Vagina (tissue), 2 donors: ENCODE measurements around the gene HS6ST3. TPM values are rescaled to one million over a fixed set of nuclear protein-coding genes. Genes with fewer than 3 reads are reported as not detected.

Experiments
- DNase-seq, 2 donors: peaks; one replicate each; pipeline ENCODE4 v3.0.0-alpha.2; 2017; ENCODE audit errors: extremely low spot score in 2 of 2
- H3K27ac ChIP-seq: fragments of 200-600 bp; sonication (generic); one replicate; pipeline ENCODE4 v1.5.1; 2019
- H3K27me3 ChIP-seq: fragments of 200-600 bp; sonication (generic); one replicate; pipeline ENCODE4 v1.5.1; 2019
- H3K36me3 ChIP-seq, 2 donors: fragments of 200-600 bp; sonication (generic); one replicate each; pipeline ENCODE4 v1.5.1; 2017 to 2019
- H3K4me1 ChIP-seq: fragments of 200-600 bp; sonication (generic); one replicate; pipeline ENCODE4 v1.5.1; 2019
- H3K4me3 ChIP-seq, 2 donors: fragments of 200-600 bp; sonication (generic); 1 replicate in 1 of 2; 2 replicates in 1 of 2; pipeline ENCODE4 v1.5.1; 2016 to 2019
- H3K9me3 ChIP-seq: fragments of 200-600 bp; sonication (generic); one replicate; pipeline ENCODE4 v1.5.1; 2019
- POLR2A ChIP-seq, 2 donors: fragments of 450-650 bp; IDR thresholded peaks; one replicate each; pipeline ENCODE4 v1.6.1; 2017; ENCODE audit warnings: antibody characterized with exemption in 2 of 2, mild to moderate bottlenecking in 2 of 2, moderate library complexity in 2 of 2
- POLR2AphosphoS5 ChIP-seq, 2 donors: sonication (generic); formaldehyde crosslinking; IDR thresholded peaks; one replicate each; pipeline ENCODE4 v1.9.0; 2017; ENCODE audit warnings: antibody characterized with exemption in 2 of 2, mild to moderate bottlenecking in 2 of 2, low read depth in 1 of 2; ENCODE audit not compliant: insufficient read depth in 1 of 2
- intact Hi-C: fragments of 100-400 bp; cut with DNase I; formaldehyde crosslinking; loops from one replicate; pipeline ENCODE4 v1.15.1; 2023
- total RNA-seq: library from RNA; depleted of rRNA; stranded (reverse); fragments of >200 nt; gene quantifications from one replicate; pipeline ENCODE4 v1.2.3, GENCODE V29; 2016
- TF ChIP-seq, protein P1 (sequence below), 3 experiments: fragments of 450-650 bp in 2 of 3; fragments of 200-600 bp in 1 of 3; sonication (generic) in 1 of 3; IDR thresholded peaks; one replicate each; pipeline ENCODE4 v1.5.1; 2017 to 2019; ENCODE audit warnings: antibody characterized with exemption in 3 of 3, mild to moderate bottlenecking in 2 of 3, moderate library complexity in 2 of 3

HS6ST3 gene
- total RNA-seq, 1 donor from 2014 or later = 0.49 TPM

DNA sequence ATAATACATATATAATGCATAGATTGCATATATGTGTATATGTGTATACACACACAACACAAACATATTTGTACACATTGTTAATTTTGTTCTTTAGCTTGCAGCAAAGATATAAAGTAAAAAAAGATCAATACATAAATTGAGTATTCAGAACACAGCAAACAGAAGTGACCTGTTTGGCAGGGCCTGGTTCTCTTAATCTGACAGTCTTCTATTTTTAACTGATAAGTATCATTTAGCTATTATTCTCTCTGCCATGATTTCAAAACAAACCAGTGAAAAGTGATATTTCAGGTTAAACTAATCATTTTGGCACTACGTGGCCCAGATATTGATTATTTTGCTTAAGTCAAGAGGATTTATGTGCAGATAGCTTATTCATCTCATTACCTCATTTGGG is 595.0 kb downstream of the HS6ST3 start:
- Histone ChIP-seq H3K27me3 (no peaks in the 10 kb centered on the region), H3K4me3 (no peak overlapping the region), H3K9me3 (no peaks in the 10 kb centered on the region), H3K27ac (no peak overlapping the region), H3K4me1 (no peaks in the 10 kb centered on the region), H3K36me3 (no peaks in the 10 kb centered on the region)
- no peak for DNase-seq
- intact Hi-C loops = no loop called here
- TF ChIP-seq POLR2A (IDR thresholded peaks at IDR 0.05) (no peak), POLR2AphosphoS5 (IDR thresholded peaks at IDR 0.05; ENCODE audit: insufficient read depth in 1 of 2, low read depth in 1 of 2) (no peak)
- TF ChIP-seq, protein P1, sequence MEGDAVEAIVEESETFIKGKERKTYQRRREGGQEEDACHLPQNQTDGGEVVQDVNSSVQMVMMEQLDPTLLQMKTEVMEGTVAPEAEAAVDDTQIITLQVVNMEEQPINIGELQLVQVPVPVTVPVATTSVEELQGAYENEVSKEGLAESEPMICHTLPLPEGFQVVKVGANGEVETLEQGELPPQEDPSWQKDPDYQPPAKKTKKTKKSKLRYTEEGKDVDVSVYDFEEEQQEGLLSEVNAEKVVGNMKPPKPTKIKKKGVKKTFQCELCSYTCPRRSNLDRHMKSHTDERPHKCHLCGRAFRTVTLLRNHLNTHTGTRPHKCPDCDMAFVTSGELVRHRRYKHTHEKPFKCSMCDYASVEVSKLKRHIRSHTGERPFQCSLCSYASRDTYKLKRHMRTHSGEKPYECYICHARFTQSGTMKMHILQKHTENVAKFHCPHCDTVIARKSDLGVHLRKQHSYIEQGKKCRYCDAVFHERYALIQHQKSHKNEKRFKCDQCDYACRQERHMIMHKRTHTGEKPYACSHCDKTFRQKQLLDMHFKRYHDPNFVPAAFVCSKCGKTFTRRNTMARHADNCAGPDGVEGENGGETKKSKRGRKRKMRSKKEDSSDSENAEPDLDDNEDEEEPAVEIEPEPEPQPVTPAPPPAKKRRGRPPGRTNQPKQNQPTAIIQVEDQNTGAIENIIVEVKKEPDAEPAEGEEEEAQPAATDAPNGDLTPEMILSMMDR (IDR thresholded peaks at IDR 0.05) = no peak

DNA sequence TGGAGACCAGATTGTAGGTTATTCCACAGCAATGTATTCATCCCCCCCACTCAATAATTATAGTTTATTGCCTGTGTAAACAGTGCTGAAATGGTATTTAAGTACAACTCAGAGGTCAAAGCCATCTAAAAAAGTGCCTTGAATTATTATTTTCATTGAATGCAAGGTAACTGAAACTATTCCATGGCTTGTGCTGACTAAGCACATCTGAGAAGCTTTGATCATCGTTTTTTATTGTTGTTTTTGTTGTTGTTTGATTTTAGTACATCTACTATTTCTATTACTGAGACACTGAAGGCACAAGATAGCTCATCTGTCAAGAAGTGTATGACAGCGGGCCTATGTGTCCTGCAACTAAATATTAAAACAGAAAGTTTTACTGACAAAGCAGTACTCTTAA is 596.4 kb downstream of the HS6ST3 start:
- intact Hi-C loops = no loop called here
- no peaks in the 10 kb centered on the region for H3K9me3 ChIP-seq

DNA sequence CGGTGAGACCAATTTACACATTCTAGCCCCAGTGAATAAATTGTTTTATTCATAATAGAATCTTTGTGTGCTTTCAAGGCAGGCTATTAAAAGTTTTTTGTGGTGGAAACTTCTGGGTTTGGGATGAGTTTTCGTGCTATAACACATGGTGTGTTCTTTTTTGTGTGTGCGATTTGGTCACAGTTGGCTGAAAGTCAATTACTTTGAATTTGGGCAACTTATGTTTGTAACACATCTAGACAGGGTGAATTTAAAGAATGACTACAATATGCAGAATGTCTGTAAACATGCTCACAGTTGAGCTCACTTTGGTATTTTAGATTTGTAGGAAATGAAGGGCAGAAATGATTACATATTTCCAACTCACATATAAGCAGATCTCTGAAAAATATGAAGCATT is 597.3 kb downstream of the HS6ST3 start:
- no peak for DNase-seq
- Histone ChIP-seq H3K4me1 (no peaks in the 10 kb centered on the region), H3K4me3 (no peak overlapping the region), H3K27ac (no peak overlapping the region), H3K36me3 (no peaks in the 10 kb centered on the region), H3K9me3 (no peaks in the 10 kb centered on the region), H3K27me3 (no peaks in the 10 kb centered on the region)
- intact Hi-C loops = no loop called here
- TF ChIP-seq POLR2A (IDR thresholded peaks at IDR 0.05) (no peak), POLR2AphosphoS5 (IDR thresholded peaks at IDR 0.05; ENCODE audit: insufficient read depth in 1 of 2, low read depth in 1 of 2) (no peak)
- TF ChIP-seq, protein P1 (IDR thresholded peaks at IDR 0.05) = no peak

More for the DNA sequence above, 596.4 kb downstream of the HS6ST3 start:
- H3K27ac ChIP-seq = no peak overlapping the region
- no peaks in the 10 kb centered on the region for H3K36me3 ChIP-seq
- no peaks in the 10 kb centered on the region for H3K4me1 ChIP-seq
- no peak for TF ChIP-seq POLR2A (IDR thresholded peaks at IDR 0.05)
- TF ChIP-seq, protein P1 (IDR thresholded peaks at IDR 0.05) = no peak
- no peak for TF ChIP-seq POLR2AphosphoS5 (IDR thresholded peaks at IDR 0.05; ENCODE audit: insufficient read depth in 1 of 2, low read depth in 1 of 2)
- no peak for DNase-seq
- no peak overlapping the region for H3K4me3 ChIP-seq
- H3K27me3 ChIP-seq = no peaks in the 10 kb centered on the region

DNA sequence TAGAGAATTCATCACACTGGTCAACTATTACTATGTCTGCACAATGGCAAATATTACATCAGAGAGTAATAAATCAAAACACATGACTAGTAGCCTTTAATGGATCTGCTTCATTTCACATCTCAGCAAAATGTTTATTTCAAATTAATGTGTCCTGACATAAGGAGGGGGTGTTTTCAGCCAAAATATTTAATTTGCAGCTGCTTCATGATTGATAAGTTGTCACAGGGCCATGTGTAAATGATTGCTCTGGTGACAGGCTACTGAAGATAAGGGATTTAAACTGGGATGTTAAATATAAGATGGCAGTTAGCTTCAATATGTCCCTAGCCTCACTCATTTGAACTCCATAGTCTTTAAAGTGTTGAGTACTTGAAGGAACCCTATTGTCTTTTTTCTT is 601.1 kb downstream of the HS6ST3 start:
- DNase-seq = no peak
- H3K27ac ChIP-seq = no peak overlapping the region
- no peaks in the 10 kb centered on the region for H3K27me3 ChIP-seq
- H3K4me1 ChIP-seq = no peaks in the 10 kb centered on the region
- TF ChIP-seq POLR2AphosphoS5 (IDR thresholded peaks at IDR 0.05; ENCODE audit: insufficient read depth in 1 of 2, low read depth in 1 of 2) (no peak), POLR2A (IDR thresholded peaks at IDR 0.05) (no peak)
- TF ChIP-seq, protein P1 (IDR thresholded peaks at IDR 0.05) = no peak
- intact Hi-C loops = no loop called here
- no peaks in the 10 kb centered on the region for H3K9me3 ChIP-seq
- no peak overlapping the region for H3K4me3 ChIP-seq
- no peaks in the 10 kb centered on the region for H3K36me3 ChIP-seq

DNA sequence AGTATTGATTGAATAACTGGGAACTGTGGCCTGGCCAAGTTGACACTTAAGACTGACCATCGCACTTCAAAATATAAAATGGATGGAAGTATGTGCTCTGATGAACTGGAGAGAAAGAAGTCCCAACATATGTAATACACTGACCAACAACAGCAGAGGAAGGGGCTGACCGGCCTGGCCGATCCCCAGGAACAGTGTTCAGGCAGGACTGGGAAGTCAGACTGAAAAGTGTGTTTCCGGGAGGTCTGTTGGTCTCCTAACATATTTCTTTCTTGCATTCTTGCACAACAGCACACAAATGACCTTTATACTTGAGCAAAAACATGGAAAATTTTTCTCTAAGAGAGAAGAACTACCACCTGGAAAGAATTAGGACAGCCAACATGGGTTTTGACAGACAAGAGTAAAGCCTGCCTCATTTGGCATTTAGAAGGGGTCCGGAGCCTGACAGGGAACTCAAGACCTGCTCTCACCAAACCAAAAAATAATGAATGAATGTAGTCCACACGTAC is 606.5 kb downstream of the HS6ST3 start:
- intact Hi-C loops = no loop called here
- Histone ChIP-seq H3K9me3 (no peaks in the 10 kb centered on the region), H3K27me3 (no peaks in the 10 kb centered on the region), H3K36me3 (no peaks in the 10 kb centered on the region), H3K27ac (no peak overlapping the region), H3K4me1 (no peaks in the 10 kb centered on the region), H3K4me3 (no peak overlapping the region)
- DNase-seq = no peak
- TF ChIP-seq POLR2A (IDR thresholded peaks at IDR 0.05) = no peak
- TF ChIP-seq POLR2AphosphoS5 (IDR thresholded peaks at IDR 0.05; ENCODE audit: insufficient read depth in 1 of 2, low read depth in 1 of 2) = no peak
- TF ChIP-seq, protein P1 (IDR thresholded peaks at IDR 0.05) = no peak
